Common myeloid progenitor, CD34-positive (primary cell): ENCODE data around the gene RABEP2.
A peak's percentile ranks its signal among the peaks of the same experiment; 100 is the strongest.

ENCODE experiments used
- CTCF ChIA-PET: fragments of 350-600 bp; sonication (Branson Sonifier 250); formaldehyde crosslinking; loops from one replicate; lab custom pipeline; 2021; ENCODE audit warnings: antibody characterized with exemption; lab: Charles Lee
- POLR2A ChIA-PET: fragments of 350-600 bp; sonication (Branson Sonifier 250); formaldehyde crosslinking; loops from one replicate; lab custom pipeline; 2021; ENCODE audit warnings: antibody characterized with exemption; lab: Charles Lee
- DNase-seq, 3 donors: peaks; one replicate each; pipeline versions ENCODE4 v3.0.0 to v3.0.0-alpha.2; 2013
- H3K27ac ChIP-seq, 2 experiments: 1 replicate in 1 of 2; 2 replicates in 1 of 2; pipeline ENCODE4 v1.7.0; 2013; ENCODE audit warnings: inconsistent platforms in 2 of 2, low read length in 2 of 2, mild to moderate bottlenecking in 2 of 2, low read depth in 1 of 2, moderate library complexity in 1 of 2; ENCODE audit not compliant: severe bottlenecking in 2 of 2, insufficient read depth in 1 of 2, poor library complexity in 1 of 2
- H3K27me3 ChIP-seq, 5 experiments: replicated peaks in 2 of 5; 1 replicate in 3 of 5; 2 replicates in 2 of 5; pipeline versions ENCODE4 v1.6.1 to v1.7.0; 2013; ENCODE audit warnings: low read length in 4 of 5, mild to moderate bottlenecking in 2 of 5, moderate library complexity in 2 of 5, inconsistent platforms in 1 of 5; ENCODE audit not compliant: insufficient read depth in 5 of 5, control insufficient read depth in 4 of 5
- H3K36me3 ChIP-seq, 4 experiments: 1 replicate in 2 of 4; 2 replicates in 2 of 4; pipeline versions ENCODE4 v1.6.1 to v1.7.0; 2013; ENCODE audit warnings: low read length in 3 of 4, control low read depth in 1 of 4, mild to moderate bottlenecking in 1 of 4; ENCODE audit not compliant: control insufficient read depth in 4 of 4, insufficient read depth in 4 of 4
- H3K4me1 ChIP-seq, 4 experiments: 1 replicate in 3 of 4; 2 replicates in 1 of 4; pipeline versions ENCODE4 v1.6.1 to v1.7.1; 2013; ENCODE audit warnings: low read length in 3 of 4, mild to moderate bottlenecking in 3 of 4, control low read depth in 1 of 4, inconsistent platforms in 1 of 4, moderate library complexity in 1 of 4; ENCODE audit not compliant: control insufficient read depth in 4 of 4, insufficient read depth in 4 of 4; ENCODE audit errors: control extremely low read depth in 1 of 4
- H3K4me3 ChIP-seq, 7 experiments: 1 replicate in 4 of 7; 2 replicates in 3 of 7; pipeline versions ENCODE4 v1.5.1 to v1.7.0; 2013; ENCODE audit warnings: mild to moderate bottlenecking in 7 of 7, low read length in 6 of 7, moderate library complexity in 6 of 7, inconsistent platforms in 2 of 7, low read depth in 2 of 7, control low read depth in 1 of 7; ENCODE audit not compliant: insufficient read depth in 4 of 7, control insufficient read depth in 1 of 7; ENCODE audit errors: extremely low read depth in 1 of 7
- H3K9me3 ChIP-seq, 5 experiments: 1 replicate in 4 of 5; 2 replicates in 1 of 5; pipeline versions ENCODE4 v1.6.1 to v1.7.1; 2013; ENCODE audit warnings: low read length in 4 of 5, mild to moderate bottlenecking in 2 of 5, inconsistent platforms in 1 of 5, low read depth in 1 of 5, moderate library complexity in 1 of 5; ENCODE audit not compliant: control insufficient read depth in 4 of 5, insufficient read depth in 2 of 5; ENCODE audit errors: control extremely low read depth in 1 of 5
- WGBS: methylation state at CpG from one replicate; pipeline ENCODE4 v1.1.5; 2013; ENCODE audit not compliant: insufficient coverage; 5-methylcytosine and 5-hydroxymethylcytosine counted together

Gene RABEP2

GRCh38 chr16:28877655-28878000 lies 47.4 kb downstream of the RABEP2 start:
- WGBS, result 100% methylated on average over 2 of the region's 2 CpGs
- no peak for DNase-seq
- Histone ChIP-seq H3K27me3 (peaks cover 0 to 8% (median 0%) of the 10 kb centered on the region in 5 experiments), H3K4me3 (no peak overlapping the region), H3K27ac (no peak overlapping the region), H3K4me1 (peaks cover 2 to 33% (median 18%) of the 10 kb centered on the region in 4 experiments), H3K9me3 (no peaks in the 10 kb centered on the region), H3K36me3 (peaks cover 0 to 20% (median 14%) of the 10 kb centered on the region in 4 experiments)
- ChIA-PET CTCF (no interaction called here), POLR2A (no interaction called here)

- POLR2A ChIA-PET, result no interaction called here
Observed at GRCh38 chr16:28876973-28877654, 47.9 kb downstream of the RABEP2 start.

GRCh38 chr16:28876019-28876659 lies 48.9 kb downstream of the RABEP2 start:
- POLR2A ChIA-PET, result interaction anchor here (0.6 kb wide), 1 partner anchor 12 kb away, joined by 3 read pairs; no protein-coding TSS in a partner anchor

More at GRCh38 chr16:28876973-28877654, 47.9 kb downstream of the RABEP2 start:
- CTCF ChIA-PET, result interaction anchor here (1.5 kb wide), 1 partner anchor 68 kb away, joined by 4 read pairs; no protein-coding TSS in a partner anchor
- no peaks in the 10 kb centered on the region for H3K9me3 ChIP-seq
- H3K4me1 ChIP-seq, result peaks cover 2 to 33% (median 18%) of the 10 kb centered on the region in 4 experiments
- H3K27me3 ChIP-seq, result peaks cover 0 to 8% (median 0%) of the 10 kb centered on the region in 5 experiments
- DNase-seq, result no peak
- peaks cover 2 to 24% (median 17%) of the 10 kb centered on the region in 4 experiments for H3K36me3 ChIP-seq
- H3K4me3 ChIP-seq, result no peak overlapping the region
- no peak overlapping the region for H3K27ac ChIP-seq
- 78% methylated on average over 9 of the region's 12 CpGs for WGBS

GRCh38 chr16:28875134-28876018 lies 49.7 kb downstream of the RABEP2 start:
- no peak overlapping the region for H3K4me3 ChIP-seq
- peaks cover 4 to 39% (median 30%) of the 10 kb centered on the region in 4 experiments for H3K36me3 ChIP-seq
- no peak overlapping the region for H3K27ac ChIP-seq
- ChIA-PET POLR2A (interaction anchor here (0.6 kb wide), 2 partner anchors 13 to 120 kb away, joined by 3 to 4 read pairs; no protein-coding TSS in a partner anchor), CTCF (interaction anchor here (0.9 to 3.1 kb wide), 10 partner anchors 9 to 72 kb away, joined by 3 to 24 read pairs (median 6); partner anchors contain the start of gene SH2B1)
- DNase-seq, result no peak
- H3K9me3 ChIP-seq, result no peaks in the 10 kb centered on the region
- H3K4me1 ChIP-seq, result peaks cover 2 to 32% (median 14%) of the 10 kb centered on the region in 4 experiments
- 89% methylated on average over 10 of the region's 13 CpGs for WGBS
- peaks cover 0 to under 1% (median 0%) of the 10 kb centered on the region in 5 experiments for H3K27me3 ChIP-seq

More at GRCh38 chr16:28876019-28876659, 48.9 kb downstream of the RABEP2 start:
- DNase-seq, result no peak
- CTCF ChIA-PET, result interaction anchor here (0.9 to 2.5 kb wide), 8 partner anchors 8 to 71 kb away, joined by 3 to 9 read pairs (median 4); partner anchors contain the start of gene SH2B1
- 96% methylated on average over 5 of the region's 17 CpGs for WGBS
- Histone ChIP-seq H3K4me3 (no peak overlapping the region), H3K36me3 (peaks cover 4 to 34% (median 25%) of the 10 kb centered on the region in 4 experiments), H3K4me1 (peaks cover 2 to 33% (median 18%) of the 10 kb centered on the region in 4 experiments), H3K9me3 (no peaks in the 10 kb centered on the region), H3K27ac (no peak overlapping the region), H3K27me3 (peaks cover 0 to 7% (median 0%) of the 10 kb centered on the region in 5 experiments)

GRCh38 chr16:28874406-28874805 lies 50.6 kb downstream of the RABEP2 start:
- POLR2A ChIA-PET, result interaction anchor here (0.6 kb wide), 1 partner anchor 121 kb away, joined by 4 read pairs; no protein-coding TSS in a partner anchor
- peaks cover 4 to 49% (median 39%) of the 10 kb centered on the region in 4 experiments for H3K36me3 ChIP-seq
- CTCF ChIA-PET, result interaction anchor here (0.8 to 3.1 kb wide), 7 partner anchors 10 to 73 kb away, joined by 4 to 24 read pairs (median 7); partner anchors contain the start of gene SH2B1
- H3K27me3 ChIP-seq, result no peaks in the 10 kb centered on the region
- H3K9me3 ChIP-seq, result no peaks in the 10 kb centered on the region
- 95% methylated on average over 5 of the region's 6 CpGs for WGBS
- no peak overlapping the region for H3K4me3 ChIP-seq
- DNase-seq, result no peak
- peaks cover 2 to 24% (median 6%) of the 10 kb centered on the region in 4 experiments for H3K4me1 ChIP-seq
- H3K27ac ChIP-seq, result no peak overlapping the region

GRCh38 chr16:28873543-28874201 lies 51.4 kb downstream of the RABEP2 start:
- peaks cover 8 to 56% (median 45%) of the 10 kb centered on the region in 4 experiments for H3K36me3 ChIP-seq
- ChIA-PET POLR2A (no interaction called here), CTCF (interaction anchor here (0.8 to 3.1 kb wide), 12 partner anchors 8 to 74 kb away, joined by 3 to 24 read pairs (median 4); partner anchors contain the start of gene SH2B1)
- H3K4me3 ChIP-seq, result no peak overlapping the region
- H3K9me3 ChIP-seq, result no peaks in the 10 kb centered on the region
- H3K27me3 ChIP-seq, result no peaks in the 10 kb centered on the region
- H3K27ac ChIP-seq, result no peak overlapping the region
- H3K4me1 ChIP-seq, result peaks cover 0 to 18% (median under 1%) of the 10 kb centered on the region in 4 experiments
- DNase-seq, result peak; percentile 44 to 70 (median 61)
- 87% methylated on average over 15 of the region's 18 CpGs for WGBS
